Fibroblast of mammary gland (primary cell): ENCODE measurements around the gene CIAO3.
A peak's percentile ranks its signal among the peaks of the same experiment; 100 is the strongest.

Experiments used
- DNase-seq: peaks from one replicate; pipeline ENCODE4 v3.0.0-alpha.2; 2010; ENCODE audit warnings: low read depth
- H3K4me3 ChIP-seq: 2 replicates; pipeline ENCODE4 v1.5.1; 2011; ENCODE audit warnings: low read depth, mild to moderate bottlenecking, low read length, moderate library complexity; ENCODE audit not compliant: control insufficient read depth
- CTCF ChIP-seq: conservative IDR thresholded peaks from 2 replicates; pipeline ENCODE4 v1.5.1; 2011; ENCODE audit warnings: low read depth, low read length, inconsistent platforms; ENCODE audit not compliant: control insufficient read depth, insufficient read depth

The CIAO3 gene

GRCh38 chr16:686459-687260 lies 54.1 kb downstream of the CIAO3 start:
- no peak for TF ChIP-seq CTCF
- no peak overlapping the region for H3K4me3 ChIP-seq
- DNase-seq = no peak

- peak; percentile 54 for DNase-seq
- no peak overlapping the region for H3K4me3 ChIP-seq
- TF ChIP-seq CTCF = peak; percentile 57
Observed at GRCh38 chr16:685967-686366, 54.8 kb downstream of the CIAO3 start.

GRCh38 chr16:684961-685696 lies 55.7 kb downstream of the CIAO3 start:
- no peak for TF ChIP-seq CTCF
- no peak for DNase-seq
- no peak overlapping the region for H3K4me3 ChIP-seq

- no peak for TF ChIP-seq CTCF
- peak within 1 kb of the TSS; percentile 52 for H3K4me3 ChIP-seq
- DNase-seq = peak; percentile 91
Observed at GRCh38 chr16:684071-684794, 56.6 kb downstream of the CIAO3 start, which contains the start of gene JMJD8. Gene JMJD8, minus strand, starts transcription at chr16:684334. Its CDS starts 15 bp downstream, at chr16:684319.

GRCh38 chr16:683396-684070 lies 57.3 kb downstream of the CIAO3 start:
- DNase-seq = no peak
- peak overlapping the region; percentile 46 for H3K4me3 ChIP-seq
- TF ChIP-seq CTCF = no peak
